Trophoblast cell (in vitro differentiated cells and primary cell): ENCODE measurements around the gene RBFOX2.

Experiments
- DNase-seq, 2 donors: peaks; one replicate each; pipeline ENCODE4 v3.0.0-alpha.2; 2016
- H2AFZ ChIP-seq: 2 replicates; pipeline ENCODE4 v1.6.1; 2013; ENCODE audit warnings: low read length, moderate library complexity, mild to moderate bottlenecking; ENCODE audit not compliant: insufficient read depth, poor library complexity
- H2AK5ac ChIP-seq: 2 replicates; pipeline ENCODE4 v1.6.1; 2013; ENCODE audit warnings: mild to moderate bottlenecking, low read length
- H2BK120ac ChIP-seq: 2 replicates; pipeline ENCODE4 v1.6.1; 2013; ENCODE audit warnings: low read length, mild to moderate bottlenecking, moderate library complexity; ENCODE audit not compliant: insufficient read depth, poor library complexity
- H2BK12ac ChIP-seq: 2 replicates; pipeline ENCODE4 v1.6.1; 2013; ENCODE audit warnings: mild to moderate bottlenecking, low read length, moderate library complexity
- H2BK5ac ChIP-seq: 2 replicates; pipeline ENCODE4 v1.6.1; 2013; ENCODE audit warnings: low read length, low read depth, moderate library complexity, mild to moderate bottlenecking; ENCODE audit not compliant: poor library complexity
- H3K14ac ChIP-seq: 2 replicates; pipeline ENCODE4 v1.6.1; 2013; ENCODE audit warnings: mild to moderate bottlenecking, low read length
- H3K18ac ChIP-seq: 2 replicates; pipeline ENCODE4 v1.6.1; 2013; ENCODE audit warnings: mild to moderate bottlenecking, low read length
- H3K23ac ChIP-seq: 2 replicates; pipeline ENCODE4 v1.6.1; 2013; ENCODE audit warnings: low read length
- H3K27ac ChIP-seq: 2 replicates; pipeline ENCODE4 v1.5.1; 2013; ENCODE audit warnings: low read depth, mild to moderate bottlenecking, inconsistent platforms, low read length, moderate library complexity
- H3K27me3 ChIP-seq: 2 replicates; pipeline ENCODE4 v1.6.1; 2013; ENCODE audit warnings: inconsistent platforms, mild to moderate bottlenecking, low read length, moderate library complexity; ENCODE audit not compliant: insufficient read depth
- H3K36me3 ChIP-seq, 2 experiments: 1 replicate in 1 of 2; 2 replicates in 1 of 2; pipeline ENCODE4 v1.6.1; 2013; ENCODE audit warnings: low read length in 2 of 2, mild to moderate bottlenecking in 2 of 2, moderate library complexity in 1 of 2; ENCODE audit not compliant: insufficient read depth in 2 of 2, control insufficient read depth in 1 of 2
- H3K4ac ChIP-seq: 2 replicates; pipeline ENCODE4 v1.6.1; 2013; ENCODE audit warnings: low read depth, mild to moderate bottlenecking, low read length, moderate library complexity
- H3K4me1 ChIP-seq, 2 experiments: 1 replicate in 1 of 2; 2 replicates in 1 of 2; pipeline ENCODE4 v1.6.1; 2013; ENCODE audit warnings: low read length in 2 of 2, mild to moderate bottlenecking in 2 of 2, moderate library complexity in 1 of 2; ENCODE audit not compliant: insufficient read depth in 2 of 2, control insufficient read depth in 1 of 2
- H3K4me2 ChIP-seq: 2 replicates; pipeline ENCODE4 v1.6.1; 2013; ENCODE audit warnings: inconsistent platforms, mild to moderate bottlenecking, low read length, moderate library complexity
- H3K4me3 ChIP-seq: 2 replicates; pipeline ENCODE4 v1.5.1; 2013; ENCODE audit warnings: mild to moderate bottlenecking, low read depth, low read length, inconsistent platforms
- H3K79me1 ChIP-seq: one replicate; pipeline ENCODE4 v1.6.1; 2013; ENCODE audit warnings: low read length
- H3K79me2 ChIP-seq: 2 replicates; pipeline ENCODE4 v1.6.1; 2013; ENCODE audit warnings: low read length, mild to moderate bottlenecking; ENCODE audit not compliant: control insufficient read depth, insufficient read depth, poor library complexity
- H3K9ac ChIP-seq: 2 replicates; pipeline ENCODE4 v1.6.1; 2013; ENCODE audit warnings: mild to moderate bottlenecking, low read length
- H3K9me3 ChIP-seq: 2 replicates; pipeline ENCODE4 v1.6.1; 2013; ENCODE audit warnings: low read depth, mild to moderate bottlenecking, control low read depth, inconsistent platforms, low read length; ENCODE audit not compliant: insufficient read depth
- H4K12ac ChIP-seq: 2 replicates; pipeline ENCODE4 v1.6.1; 2013; ENCODE audit warnings: low read depth, mild to moderate bottlenecking, low read length, moderate library complexity
- H4K8ac ChIP-seq: 2 replicates; pipeline ENCODE4 v1.6.1; 2013; ENCODE audit warnings: low read depth, mild to moderate bottlenecking, low read length, moderate library complexity
- H4K91ac ChIP-seq: one replicate; pipeline ENCODE4 v1.6.1; 2013; ENCODE audit warnings: low read depth, mild to moderate bottlenecking, low read length, moderate library complexity
- WGBS: extraction: QIAGEN DNeasy Blood & Tissue Kit; methylation state at CpG from one replicate; pipeline ENCODE4 v1.1.7; 2013; ENCODE audit warnings: missing lambda C conversion rate; ENCODE audit not compliant: insufficient read length, insufficient coverage; ENCODE audit errors: extremely low coverage; 5-methylcytosine and 5-hydroxymethylcytosine counted together

The RBFOX2 gene

DNA sequence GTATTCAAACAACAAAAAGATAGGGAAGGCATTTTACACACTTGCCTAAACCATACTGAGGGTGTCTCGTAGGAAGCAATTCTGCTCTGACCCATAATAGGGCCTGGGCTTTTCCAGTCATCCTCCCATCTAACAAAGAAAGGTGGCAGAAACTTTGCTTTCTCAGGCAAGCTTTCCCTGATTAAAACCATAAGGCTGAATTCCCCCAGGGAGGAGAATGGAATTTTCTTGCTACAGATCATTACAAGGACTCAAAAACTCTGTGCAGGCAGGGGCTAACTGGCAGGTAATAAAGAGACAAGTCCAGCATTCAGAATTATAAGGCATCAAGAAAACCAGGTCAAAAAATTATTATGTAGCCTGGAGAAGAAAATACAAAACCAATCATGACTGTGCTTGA is 90.4 kb downstream of the RBFOX2 start:
- Histone ChIP-seq H3K36me3 (peaks cover 1 to 2% of the 10 kb centered on the region in 2 experiments), H4K91ac (no peak overlapping the region), H4K8ac (no peak overlapping the region), H3K18ac (no peak overlapping the region), H3K9ac (no peak overlapping the region), H2AK5ac (no peak overlapping the region), H3K4me2 (no peak overlapping the region), H2BK5ac (no peak overlapping the region), H3K4me1 (no peaks in the 10 kb centered on the region), H3K79me2 (no peaks in the 10 kb centered on the region), H3K27ac (no peak overlapping the region), H3K27me3 (no peaks in the 10 kb centered on the region), H3K4ac (no peak overlapping the region), H3K14ac (no peak overlapping the region), H2AFZ (no peak overlapping the region), H3K23ac (no peak overlapping the region), H4K12ac (no peak overlapping the region), H3K9me3 (no peaks in the 10 kb centered on the region), H2BK12ac (no peak overlapping the region), H3K79me1 (no peaks in the 10 kb centered on the region), H2BK120ac (no peak overlapping the region), H3K4me3 (no peak overlapping the region)
- no peak for DNase-seq
- no CpG with 5 or more reads among the region's 1 CpG for WGBS

DNA sequence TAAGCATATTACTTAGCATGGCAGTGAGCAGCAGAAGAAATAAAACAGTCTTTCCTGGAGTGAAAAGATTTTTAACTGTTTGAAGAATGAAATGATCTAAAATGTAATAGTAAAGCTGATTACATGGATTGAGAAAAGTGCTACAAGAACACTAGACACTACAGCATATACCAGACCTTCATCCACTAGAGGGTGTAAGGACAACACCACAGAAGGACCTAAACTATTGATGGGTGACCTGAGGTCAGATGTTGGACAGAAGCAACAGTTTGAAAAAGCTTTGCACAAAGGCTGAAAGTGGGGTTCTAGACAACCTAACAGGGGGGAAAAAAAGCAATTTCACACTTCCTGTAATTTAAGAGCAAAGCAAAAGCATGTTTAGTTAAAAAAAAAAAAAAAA is 97.7 kb downstream of the RBFOX2 start:
- Histone ChIP-seq H3K4me3 (no peak overlapping the region), H3K79me1 (no peaks in the 10 kb centered on the region), H3K4me2 (no peak overlapping the region), H2AFZ (no peak overlapping the region), H3K4ac (no peak overlapping the region), H3K27me3 (no peaks in the 10 kb centered on the region), H3K9ac (no peak overlapping the region), H2BK12ac (no peak overlapping the region), H3K79me2 (no peaks in the 10 kb centered on the region), H3K4me1 (peaks cover 0 to 2% of the 10 kb centered on the region in 2 experiments), H4K8ac (no peak overlapping the region), H2BK120ac (no peak overlapping the region), H3K23ac (no peak overlapping the region), H2AK5ac (no peak overlapping the region), H2BK5ac (no peak overlapping the region), H3K27ac (no peak overlapping the region), H3K14ac (no peak overlapping the region), H3K36me3 (peaks cover 1 to 3% of the 10 kb centered on the region in 2 experiments), H4K91ac (no peak overlapping the region), H3K18ac (no peak overlapping the region), H4K12ac (no peak overlapping the region), H3K9me3 (no peaks in the 10 kb centered on the region)
- DNase-seq = peak in 1 of 2 donors; percentile 64

DNA sequence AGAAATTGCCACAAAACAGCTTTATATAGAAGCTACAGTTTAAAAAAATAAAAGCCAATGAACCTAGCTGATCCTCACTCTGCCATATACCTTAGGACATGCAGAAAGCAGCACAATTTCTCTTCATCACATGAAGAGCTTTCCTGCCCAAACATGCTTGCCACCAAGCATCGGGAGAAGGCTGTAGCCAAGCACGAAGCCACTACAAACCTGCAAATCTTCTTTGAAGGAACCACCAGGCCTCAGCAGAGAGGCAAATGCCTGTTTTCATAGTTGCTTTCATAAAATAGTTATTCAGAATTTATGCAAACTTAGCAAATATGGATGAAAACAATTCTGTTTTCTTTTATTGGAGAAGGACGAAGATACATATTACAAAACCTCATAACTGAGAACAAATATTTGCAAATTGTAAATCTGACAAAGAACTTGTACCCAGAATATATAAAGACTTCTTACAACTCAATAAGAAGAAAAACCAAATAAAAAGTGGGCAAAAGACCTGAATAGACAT is 100.3 kb downstream of the RBFOX2 start:
- H3K4me1 ChIP-seq = peaks cover 0 to 2% of the 10 kb centered on the region in 2 experiments
- H4K8ac ChIP-seq = no peak overlapping the region
- H3K79me1 ChIP-seq = no peaks in the 10 kb centered on the region
- H3K4me3 ChIP-seq = no peak overlapping the region
- H3K4ac ChIP-seq = peak overlapping the region; percentile 55
- no peak overlapping the region for H3K4me2 ChIP-seq
- DNase-seq = no peak
- no peak overlapping the region for H2BK120ac ChIP-seq
- H3K23ac ChIP-seq = no peak overlapping the region
- H3K18ac ChIP-seq = peak overlapping the region; percentile 78
- H2AK5ac ChIP-seq = no peak overlapping the region
- H3K27ac ChIP-seq = no peak overlapping the region
- H2BK12ac ChIP-seq = no peak overlapping the region
- H2AFZ ChIP-seq = no peak overlapping the region
- H3K27me3 ChIP-seq = no peaks in the 10 kb centered on the region
- H2BK5ac ChIP-seq = peak overlapping the region; percentile 49
- peaks cover 0 to 1% of the 10 kb centered on the region in 2 experiments for H3K36me3 ChIP-seq
- H4K91ac ChIP-seq = no peak overlapping the region
- WGBS = no CpG with 5 or more reads among the region's 3 CpGs
- no peak overlapping the region for H3K14ac ChIP-seq
- no peaks in the 10 kb centered on the region for H3K9me3 ChIP-seq
- H4K12ac ChIP-seq = no peak overlapping the region
- no peaks in the 10 kb centered on the region for H3K79me2 ChIP-seq
- H3K9ac ChIP-seq = no peak overlapping the region

DNA sequence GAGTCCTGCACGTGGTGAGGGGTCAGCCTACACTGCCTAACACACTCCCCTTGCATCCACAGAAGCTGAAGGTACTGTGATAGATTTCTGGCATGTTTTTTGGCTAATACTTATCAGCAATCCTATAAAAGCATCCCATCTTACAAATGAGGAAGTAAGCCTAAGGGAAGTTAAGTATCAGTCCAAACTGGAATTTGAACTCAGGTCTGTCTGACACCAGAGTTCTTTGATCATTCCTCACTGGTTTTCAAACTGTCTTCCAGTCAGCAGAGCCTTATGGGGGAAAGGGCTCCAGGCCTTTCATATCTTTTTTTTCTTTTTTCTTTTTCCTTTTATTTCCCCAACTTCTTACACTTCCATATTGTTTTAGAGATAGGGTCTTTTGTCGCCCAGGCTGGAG is 105.6 kb downstream of the RBFOX2 start:
- Histone ChIP-seq H3K9ac (no peak overlapping the region), H3K9me3 (no peaks in the 10 kb centered on the region), H3K36me3 (no peaks in the 10 kb centered on the region), H4K8ac (no peak overlapping the region), H4K91ac (no peak overlapping the region), H2AK5ac (no peak overlapping the region), H3K79me1 (no peaks in the 10 kb centered on the region), H3K27me3 (no peaks in the 10 kb centered on the region), H4K12ac (no peak overlapping the region), H3K4me3 (no peak overlapping the region), H2AFZ (no peak overlapping the region), H3K4ac (no peak overlapping the region), H3K14ac (no peak overlapping the region), H2BK12ac (no peak overlapping the region), H3K23ac (no peak overlapping the region), H3K79me2 (no peaks in the 10 kb centered on the region), H3K4me2 (no peak overlapping the region), H2BK120ac (no peak overlapping the region), H2BK5ac (no peak overlapping the region), H3K18ac (no peak overlapping the region), H3K27ac (no peak overlapping the region), H3K4me1 (no peaks in the 10 kb centered on the region)
- DNase-seq = peak; percentile 41 to 63
- WGBS = no CpG with 5 or more reads among the region's 2 CpGs
